ENCODE measurements around the gene SIGLEC11. TPM values are rescaled to one million over a fixed set of nuclear protein-coding genes. Genes with fewer than 3 reads are reported as not detected.
"Not testable (repeated sequence)": the region's sequence is repeated elsewhere in the genome, so short reads cannot be mapped to it uniquely, and the experiment has no call there.

SIGLEC11 gene
- total RNA-seq, 2 donors from 2014 or later, result not detected

DNA sequence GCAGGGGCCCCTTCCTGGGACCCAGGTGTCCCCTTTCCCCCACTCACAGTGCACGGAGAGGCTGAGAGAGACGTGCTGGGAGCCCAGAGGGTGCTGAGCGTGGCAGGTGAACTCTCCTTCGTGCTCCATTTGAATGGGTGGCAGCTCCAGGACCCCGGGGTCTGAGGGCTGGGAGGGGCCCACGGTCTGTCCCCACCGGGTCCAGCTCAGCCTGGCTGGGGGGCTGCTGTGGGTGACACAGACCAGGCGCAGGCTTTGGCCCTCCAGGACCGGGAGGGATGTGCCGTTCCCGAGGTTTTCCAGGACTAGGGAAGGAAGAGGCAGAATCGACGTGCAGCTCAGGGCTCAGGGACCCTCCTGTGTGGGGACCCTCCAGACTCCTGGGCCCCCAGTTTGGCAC, 2.4 kb downstream of the SIGLEC11 start:
- not testable (repeated sequence) for H3K36me3 Mint-ChIP-seq; DNase-seq (ENCODE audit: low spot score in 2 of 2); H3K9me3 Mint-ChIP-seq; H3K27ac Mint-ChIP-seq; ATAC-seq

DNA sequence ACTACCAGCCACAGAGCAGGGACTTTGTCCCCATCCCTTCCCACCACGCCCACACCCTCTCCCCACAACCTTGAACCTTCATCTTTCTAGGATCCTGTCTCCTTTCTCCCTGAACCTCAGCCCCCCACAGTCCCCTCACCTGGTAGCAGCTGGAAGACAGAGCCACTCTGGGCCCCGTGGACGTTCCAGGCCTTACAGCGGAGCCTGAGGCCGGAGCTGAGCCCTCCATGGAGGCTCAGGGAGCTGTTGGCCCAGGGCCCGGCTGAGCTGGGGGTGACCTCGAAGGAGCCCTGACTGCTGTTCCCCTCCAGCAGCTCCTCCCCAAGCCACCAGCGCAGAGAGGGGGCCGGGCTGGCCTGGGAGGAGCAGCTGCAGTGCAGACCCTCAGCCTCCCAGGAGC, 2.8 kb downstream of the SIGLEC11 start:
- H3K27ac Mint-ChIP-seq; H3K36me3 Mint-ChIP-seq; DNase-seq (ENCODE audit: low spot score in 2 of 2); ATAC-seq; H3K9me3 Mint-ChIP-seq: not testable (repeated sequence)

DNA sequence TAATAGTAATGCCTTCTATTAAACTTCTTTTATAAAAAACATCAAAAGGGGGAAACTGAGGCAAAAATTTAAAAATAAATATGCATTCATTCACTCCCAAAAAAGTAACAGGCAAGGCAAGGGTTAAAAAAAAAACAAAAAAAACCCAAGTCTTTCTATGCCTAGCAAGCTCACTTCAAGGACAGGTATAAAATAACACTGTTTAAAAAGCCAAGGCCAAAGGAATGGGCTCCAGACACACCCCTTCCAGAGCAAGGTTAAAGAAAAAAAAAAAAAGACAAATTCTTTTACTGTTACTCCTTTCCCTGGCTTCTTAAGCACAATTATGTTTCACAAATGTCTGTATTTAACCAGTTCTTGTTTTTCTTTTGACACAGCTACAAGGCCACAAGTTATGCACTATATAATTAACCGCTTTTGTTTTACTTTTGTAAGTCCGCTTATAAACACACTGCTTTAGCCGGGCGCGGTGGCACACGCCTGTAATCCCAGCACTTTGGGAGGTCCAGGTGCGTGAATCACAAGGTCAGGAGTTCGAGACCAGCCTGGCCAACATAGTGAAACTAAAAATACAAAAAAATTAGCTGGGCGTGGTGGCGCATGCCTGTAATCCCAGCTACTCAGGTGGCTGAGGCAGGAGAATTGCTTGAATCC, 3.6 kb downstream of the SIGLEC11 start:
- Mint-ChIP-seq H3K9me3 (no peaks in the 10 kb centered on the region), H3K27ac (no peak overlapping the region), H3K36me3 (no peaks in the 10 kb centered on the region)
- DNase-seq (ENCODE audit: low spot score in 2 of 2) (no peak), ATAC-seq (no peak)

DNA sequence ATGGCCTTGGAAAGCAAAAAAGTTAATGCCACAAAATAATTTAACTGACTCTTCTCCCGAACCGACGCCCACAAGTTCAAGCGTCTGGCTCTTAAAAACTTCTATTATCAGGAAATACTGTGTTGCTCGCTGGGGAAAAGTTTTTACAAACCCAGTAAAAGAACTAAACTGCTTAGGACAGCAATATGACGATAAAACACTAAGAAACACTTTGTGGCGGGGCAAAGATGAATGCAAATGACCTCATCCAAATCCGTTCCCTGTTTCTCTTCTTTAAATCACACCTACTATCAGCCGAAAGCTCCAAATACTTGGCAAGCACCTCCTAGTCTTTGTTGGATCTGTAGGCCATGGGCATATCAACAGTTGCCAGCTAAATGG, 4.9 kb downstream of the SIGLEC11 start:
- Mint-ChIP-seq H3K9me3 (no peaks in the 10 kb centered on the region), H3K27ac (no peak overlapping the region), H3K36me3 (no peaks in the 10 kb centered on the region)
- DNase-seq (ENCODE audit: low spot score in 2 of 2), result no peak
- no peak for ATAC-seq

GRCh38 chr19:49954933-49955332, 6.0 kb downstream of the SIGLEC11 start:
- no peak for ATAC-seq
- no peaks in the 10 kb centered on the region for H3K9me3 Mint-ChIP-seq
- H3K27ac Mint-ChIP-seq, result no peak overlapping the region
- DNase-seq (ENCODE audit: low spot score in 2 of 2), result no peak
- H3K36me3 Mint-ChIP-seq, result no peaks in the 10 kb centered on the region

DNA sequence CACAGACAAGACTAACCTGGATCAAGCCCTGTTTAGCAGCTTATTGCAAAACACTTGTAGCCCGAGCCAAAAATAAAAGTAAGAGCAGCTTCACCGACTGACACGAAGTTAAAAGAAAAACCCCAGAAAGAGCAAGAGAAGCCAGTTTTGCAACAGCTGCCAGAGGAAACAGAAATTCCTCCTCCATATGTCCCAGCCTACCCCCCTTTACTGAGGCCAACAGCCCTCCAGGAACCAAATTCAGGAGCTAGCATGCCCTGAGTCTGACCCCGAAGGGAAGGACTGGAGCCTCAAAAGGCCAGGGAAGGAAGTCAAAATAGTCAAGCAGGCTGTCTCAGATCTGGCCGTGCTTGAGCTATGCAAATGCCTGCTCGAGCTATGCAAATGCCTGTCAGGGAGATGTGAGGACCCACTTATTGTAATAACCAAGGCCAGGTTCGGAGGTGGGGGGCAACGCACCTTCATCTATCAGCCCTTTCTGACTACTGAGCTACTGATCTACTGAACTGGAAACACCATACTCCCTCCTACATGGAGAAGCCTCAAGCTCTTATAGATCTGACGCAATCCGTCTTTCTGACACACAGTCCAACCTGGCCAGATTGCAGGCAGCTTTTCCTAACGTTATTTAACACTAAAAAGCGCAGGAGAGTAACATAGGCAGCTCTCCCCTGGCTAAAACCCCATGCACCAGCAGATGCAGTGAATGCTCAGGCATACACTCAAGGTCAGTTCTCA, 6.7 kb downstream of the SIGLEC11 start:
- no peaks in the 10 kb centered on the region for H3K9me3 Mint-ChIP-seq
- no peak for DNase-seq (ENCODE audit: low spot score in 2 of 2)
- no peak overlapping the region for H3K27ac Mint-ChIP-seq
- no peaks in the 10 kb centered on the region for H3K36me3 Mint-ChIP-seq
- ATAC-seq, result no peak

DNA sequence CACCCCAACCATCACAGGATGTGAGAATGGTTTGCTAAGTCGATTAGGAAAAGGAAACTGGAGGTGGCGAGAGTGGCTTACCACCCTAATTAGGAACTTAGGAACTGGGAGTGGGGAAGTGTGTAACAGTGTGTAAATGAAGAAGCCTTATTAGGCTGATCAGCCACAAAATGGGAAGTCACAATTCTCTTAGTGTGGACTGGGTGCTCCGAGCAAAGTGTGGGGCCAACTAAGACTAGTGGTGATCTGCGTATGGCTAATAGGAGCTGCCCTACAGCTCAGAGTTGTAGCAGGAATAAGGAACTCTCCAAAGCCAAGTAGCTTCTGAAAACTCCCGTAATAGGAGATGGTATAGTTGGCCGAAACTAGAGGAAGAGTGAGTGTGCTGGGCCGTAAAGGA, 7.6 kb downstream of the SIGLEC11 start:
- no peak overlapping the region for H3K27ac Mint-ChIP-seq

GRCh38 chr19:49952906-49953305, 8.1 kb downstream of the SIGLEC11 start:
- Mint-ChIP-seq H3K36me3 (no peaks in the 10 kb centered on the region), H3K9me3 (no peaks in the 10 kb centered on the region), H3K27ac (no peak overlapping the region)
- ATAC-seq (no peak), DNase-seq (ENCODE audit: low spot score in 2 of 2) (no peak)

More for the DNA sequence above, 7.6 kb downstream of the SIGLEC11 start:
- Mint-ChIP-seq H3K9me3 (no peaks in the 10 kb centered on the region), H3K36me3 (no peaks in the 10 kb centered on the region)
- ATAC-seq, result no peak
- DNase-seq (ENCODE audit: low spot score in 2 of 2), result no peak

DNA sequence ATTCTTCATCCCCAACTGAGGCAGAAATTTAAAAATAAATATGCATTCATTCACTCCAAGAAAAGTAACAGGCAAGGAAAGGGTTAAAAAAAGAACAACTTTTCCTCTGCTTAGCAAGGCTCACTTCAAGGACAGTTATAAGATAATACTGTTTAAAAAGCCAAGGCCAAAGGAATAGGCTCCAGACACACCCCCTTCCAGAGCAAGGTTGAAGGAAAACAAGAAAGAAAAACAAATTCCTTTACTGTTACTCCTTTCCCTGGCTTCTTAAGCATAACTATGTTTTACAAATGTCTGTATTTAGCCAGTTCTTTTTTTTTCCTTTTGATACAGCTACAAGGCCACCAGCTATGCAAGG, 8.5 kb downstream of the SIGLEC11 start:
- DNase-seq (ENCODE audit: low spot score in 2 of 2) (no peak), ATAC-seq (no peak)
- Mint-ChIP-seq H3K9me3 (no peaks in the 10 kb centered on the region), H3K27ac (no peak overlapping the region), H3K36me3 (no peaks in the 10 kb centered on the region)

GRCh38 chr19:49951806-49952478, 9.0 kb downstream of the SIGLEC11 start:
- DNase-seq (ENCODE audit: low spot score in 2 of 2) (no peak), ATAC-seq (no peak)
- H3K27ac Mint-ChIP-seq, result no peak overlapping the region
- no peaks in the 10 kb centered on the region for H3K9me3 Mint-ChIP-seq
- no peaks in the 10 kb centered on the region for H3K36me3 Mint-ChIP-seq

GRCh38 chr19:49950956-49951526, 9.9 kb downstream of the SIGLEC11 start:
- Mint-ChIP-seq H3K27ac (no peak overlapping the region), H3K36me3 (no peaks in the 10 kb centered on the region), H3K9me3 (no peaks in the 10 kb centered on the region)
- DNase-seq (ENCODE audit: low spot score in 2 of 2), result no peak
- no peak for ATAC-seq

DNA sequence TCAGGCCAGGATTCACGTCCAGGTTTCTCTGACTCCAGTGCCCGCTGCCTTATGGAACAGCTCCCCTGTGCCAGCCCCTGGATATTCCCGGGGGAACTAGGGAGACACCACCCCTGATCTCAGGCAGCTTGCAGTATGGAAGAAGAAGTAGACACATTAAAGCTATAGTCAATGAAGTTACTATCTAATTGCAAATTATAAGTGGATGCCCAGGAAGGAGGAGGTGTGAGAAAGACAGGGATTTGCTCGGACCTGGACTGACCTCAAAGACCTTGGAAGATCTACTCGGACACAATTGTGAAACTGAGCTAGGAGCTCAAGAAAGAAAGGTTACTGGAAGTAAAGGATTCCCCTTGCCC, 10.4 kb downstream of the SIGLEC11 start:
- ATAC-seq (no peak), DNase-seq (ENCODE audit: low spot score in 2 of 2) (no peak)
- H3K36me3 Mint-ChIP-seq, result no peaks in the 10 kb centered on the region
- no peak overlapping the region for H3K27ac Mint-ChIP-seq
- no peaks in the 10 kb centered on the region for H3K9me3 Mint-ChIP-seq

GRCh38 chr19:49949742-49950589, 11.0 kb downstream of the SIGLEC11 start:
- ATAC-seq (no peak), DNase-seq (ENCODE audit: low spot score in 2 of 2) (no peak)
- Mint-ChIP-seq H3K27ac (peak overlapping the region in 1 of 2 donors; percentile 36), H3K36me3 (no peaks in the 10 kb centered on the region), H3K9me3 (peaks cover 0 to 4% of the 10 kb centered on the region in 2 donors)

GRCh38 chr19:49946415-49946814, 14.6 kb downstream of the SIGLEC11 start:
- peak overlapping the region in 1 of 2 donors; percentile 58 for H3K27ac Mint-ChIP-seq
- ATAC-seq, result no peak
- H3K36me3 Mint-ChIP-seq, result no peaks in the 10 kb centered on the region
- no peak for DNase-seq (ENCODE audit: low spot score in 2 of 2)
- peaks cover 0 to 4% of the 10 kb centered on the region in 2 donors for H3K9me3 Mint-ChIP-seq

DNA sequence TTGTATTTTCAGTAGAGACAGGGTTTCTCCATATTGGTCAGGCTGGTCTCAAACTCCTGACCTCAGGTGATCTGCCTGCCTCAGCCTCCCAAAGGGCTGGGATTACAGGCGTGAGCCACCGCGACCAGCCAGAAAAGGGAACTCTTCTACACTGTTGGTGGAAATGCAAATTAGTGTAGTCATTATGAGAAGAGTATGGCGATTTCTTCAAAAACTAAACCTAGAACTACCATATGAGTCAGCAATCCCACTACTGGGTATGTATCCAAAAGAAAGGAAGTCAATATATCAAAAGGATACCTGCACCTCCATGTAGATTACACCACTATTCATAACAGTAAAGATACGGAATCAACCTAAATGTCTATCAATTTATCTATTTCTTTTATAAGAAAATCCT, 16.4 kb downstream of the SIGLEC11 start:
- not testable (repeated sequence) for DNase-seq (ENCODE audit: low spot score in 2 of 2); H3K27ac Mint-ChIP-seq; H3K9me3 Mint-ChIP-seq; H3K36me3 Mint-ChIP-seq
- ATAC-seq, result peak; percentile 94 to 95

- no peak for ATAC-seq
Measured at GRCh38 chr19:49940482-49940791, 20.5 kb downstream of the SIGLEC11 start.

More at GRCh38 chr19:49940482-49940791, 20.5 kb downstream of the SIGLEC11 start:
- no peak overlapping the region for H3K27ac Mint-ChIP-seq
- DNase-seq (ENCODE audit: low spot score in 2 of 2), result no peak
- H3K36me3 Mint-ChIP-seq, result no peaks in the 10 kb centered on the region
- peaks cover 0 to 4% of the 10 kb centered on the region in 2 donors for H3K9me3 Mint-ChIP-seq
